ENCODE data around the gene JMY. TPM values are rescaled to one million over a fixed set of nuclear protein-coding genes. Genes with fewer than 3 reads are reported as not detected.

JMY gene
- total RNA-seq, 1 experiment from 2014 or later = 11.3 TPM

- no peak overlapping the region for H3K4me3 Mint-ChIP-seq (ENCODE audit: unreplicated experiment)
- H3K9me3 Mint-ChIP-seq (ENCODE audit: unreplicated experiment) = no peaks in the 10 kb centered on the region
- H3K27ac Mint-ChIP-seq (ENCODE audit: unreplicated experiment) = no peak overlapping the region
- no peak for TF ChIP-seq CTCF (IDR thresholded peaks at IDR 0.05; ENCODE audit: insufficient read depth in 1 of 2, low read depth in 1 of 2, low read length in 1 of 2, severe bottlenecking in 1 of 2, unreplicated experiment in 1 of 2)
- intact Hi-C loops (cut with micrococcal nuclease; ENCODE audit: unreplicated experiment) = no loop called here
- H3K27me3 Mint-ChIP-seq (ENCODE audit: insufficient read depth, unreplicated experiment) = no peaks in the 10 kb centered on the region
- Histone ChIP-seq H3K4me1 (no peaks in the 10 kb centered on the region), H3K4me3 (ENCODE audit: low read depth, low read length) (no peak overlapping the region), H3K36me3 (ENCODE audit: control insufficient read depth, insufficient read depth, low read length) (no peaks in the 10 kb centered on the region), H3K9me3 (no peaks in the 10 kb centered on the region), H3K27me3 (replicated peaks; ENCODE audit: control insufficient read depth, insufficient read depth, low read length) (no peaks in the 10 kb centered on the region)
- no TSS peak for BruUV-seq (replicated peaks)
- ChIA-PET CTCF (no interaction called here), POLR2A (no interaction called here)
- H3K36me3 Mint-ChIP-seq (ENCODE audit: insufficient read depth, unreplicated experiment) = peaks cover 6% of the 10 kb centered on the region
- H3K4me1 Mint-ChIP-seq (ENCODE audit: low read depth, unreplicated experiment) = peaks cover 13% of the 10 kb centered on the region
- DNase-seq = no peak
These were observed 22.9 kb downstream of the JMY start for GRCh38 chr5:79258801-79259200.

GRCh38 chr5:79259383-79259782 is 23.5 kb downstream of the JMY start:
- Mint-ChIP-seq H3K4me1 (ENCODE audit: low read depth, unreplicated experiment) (peaks cover 13% of the 10 kb centered on the region), H3K9me3 (ENCODE audit: unreplicated experiment) (no peaks in the 10 kb centered on the region), H3K27me3 (ENCODE audit: insufficient read depth, unreplicated experiment) (no peaks in the 10 kb centered on the region), H3K36me3 (ENCODE audit: insufficient read depth, unreplicated experiment) (peaks cover 6% of the 10 kb centered on the region), H3K4me3 (ENCODE audit: unreplicated experiment) (no peak overlapping the region), H3K27ac (ENCODE audit: unreplicated experiment) (no peak overlapping the region)
- DNase-seq = no peak
- H3K27me3 ChIP-seq (replicated peaks; ENCODE audit: control insufficient read depth, insufficient read depth, low read length) = no peaks in the 10 kb centered on the region
- no peak overlapping the region for H3K4me3 ChIP-seq (ENCODE audit: low read depth, low read length)
- H3K4me1 ChIP-seq = no peaks in the 10 kb centered on the region
- H3K9me3 ChIP-seq = no peaks in the 10 kb centered on the region
- no peak for TF ChIP-seq CTCF (IDR thresholded peaks at IDR 0.05; ENCODE audit: insufficient read depth in 1 of 2, low read depth in 1 of 2, low read length in 1 of 2, severe bottlenecking in 1 of 2, unreplicated experiment in 1 of 2)
- ChIA-PET CTCF (no interaction called here), POLR2A (no interaction called here)
- BruUV-seq (replicated peaks) = no TSS peak
- no peaks in the 10 kb centered on the region for H3K36me3 ChIP-seq (ENCODE audit: control insufficient read depth, insufficient read depth, low read length)
- intact Hi-C loops (cut with micrococcal nuclease; ENCODE audit: unreplicated experiment) = no loop called here

GRCh38 chr5:79259810-79260209 is 23.9 kb downstream of the JMY start:
- BruUV-seq (replicated peaks) = no TSS peak
- no peaks in the 10 kb centered on the region for H3K27me3 ChIP-seq (replicated peaks; ENCODE audit: control insufficient read depth, insufficient read depth, low read length)
- H3K9me3 ChIP-seq = no peaks in the 10 kb centered on the region
- Mint-ChIP-seq H3K4me1 (ENCODE audit: low read depth, unreplicated experiment) (peaks cover 13% of the 10 kb centered on the region), H3K27ac (ENCODE audit: unreplicated experiment) (no peak overlapping the region), H3K36me3 (ENCODE audit: insufficient read depth, unreplicated experiment) (peaks cover 6% of the 10 kb centered on the region), H3K27me3 (ENCODE audit: insufficient read depth, unreplicated experiment) (no peaks in the 10 kb centered on the region), H3K9me3 (ENCODE audit: unreplicated experiment) (no peaks in the 10 kb centered on the region), H3K4me3 (ENCODE audit: unreplicated experiment) (no peak overlapping the region)
- CTCF ChIA-PET = no interaction called here
- H3K4me1 ChIP-seq = no peaks in the 10 kb centered on the region
- POLR2A ChIA-PET = interaction anchor here (0.6 kb wide), 1 partner anchor 83 kb away, joined by 4 read pairs; no protein-coding TSS in a partner anchor
- H3K4me3 ChIP-seq (ENCODE audit: low read depth, low read length) = no peak overlapping the region
- H3K36me3 ChIP-seq (ENCODE audit: control insufficient read depth, insufficient read depth, low read length) = no peaks in the 10 kb centered on the region
- intact Hi-C loops (cut with micrococcal nuclease; ENCODE audit: unreplicated experiment) = no loop called here
- TF ChIP-seq CTCF (IDR thresholded peaks at IDR 0.05; ENCODE audit: insufficient read depth in 1 of 2, low read depth in 1 of 2, low read length in 1 of 2, severe bottlenecking in 1 of 2, unreplicated experiment in 1 of 2) = no peak
- DNase-seq = no peak

Measured in Caco-2 (cell line).